ENCODE data around the gene HES3.

DNA sequence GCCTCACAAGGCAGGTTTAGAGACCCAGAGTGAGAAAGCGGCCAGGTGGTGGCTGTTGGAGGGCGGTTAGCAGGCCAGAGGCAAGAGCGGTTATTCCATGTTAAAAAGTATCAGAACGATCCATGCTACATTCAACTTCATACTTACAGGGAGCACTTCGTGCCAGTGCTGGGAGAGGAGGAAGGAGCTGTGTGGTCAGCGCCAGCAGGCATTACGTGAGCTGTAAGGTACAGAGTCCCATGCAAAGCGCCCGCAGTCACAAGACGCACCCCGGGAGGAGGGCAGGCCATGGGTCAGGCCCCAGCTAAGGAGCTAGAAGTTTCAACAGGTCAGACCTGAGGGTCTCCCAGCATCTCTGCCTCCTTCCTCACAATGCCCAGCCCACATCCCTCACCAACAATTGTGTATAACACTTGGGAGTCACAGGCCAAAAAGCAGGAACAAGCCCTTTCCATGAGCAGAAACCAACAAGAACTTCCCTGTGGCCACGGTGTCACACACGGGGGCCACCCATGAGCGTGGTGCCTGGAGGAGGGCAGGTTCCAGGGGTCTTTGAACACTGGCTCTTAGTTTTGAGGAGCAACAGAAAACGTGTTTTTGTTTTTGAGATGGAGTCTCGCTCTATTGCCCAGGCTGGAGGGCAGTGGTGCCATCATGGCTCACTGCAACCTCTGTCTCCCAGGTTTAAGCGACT is 38.7 kb downstream of the HES3 start:
- no peak for TF ChIP-seq CTCF (IDR thresholded peaks at IDR 0.05; ENCODE audit: low read length)
- no peak for TF ChIP-seq EZH2 (optimal IDR thresholded peaks at IDR 0.05; ENCODE audit: low read depth, low read length)
